HG03558 (cell line): Measurements from ENCODE around the gene NFIB.

ENCODE experiments used
- ATAC-seq: cut with Tn5 transposase; IDR thresholded peaks from one replicate; pipeline ENCODE4 v1.9.1; 2021; ENCODE audit warnings: moderate number of reproducible peaks; ENCODE audit not compliant: unreplicated experiment; ENCODE audit errors: extremely low read depth

Gene NFIB

GRCh38 chr9:14321517-14322130 lies 7.7 kb upstream of the NFIB start:
- ATAC-seq: no peak

DNA sequence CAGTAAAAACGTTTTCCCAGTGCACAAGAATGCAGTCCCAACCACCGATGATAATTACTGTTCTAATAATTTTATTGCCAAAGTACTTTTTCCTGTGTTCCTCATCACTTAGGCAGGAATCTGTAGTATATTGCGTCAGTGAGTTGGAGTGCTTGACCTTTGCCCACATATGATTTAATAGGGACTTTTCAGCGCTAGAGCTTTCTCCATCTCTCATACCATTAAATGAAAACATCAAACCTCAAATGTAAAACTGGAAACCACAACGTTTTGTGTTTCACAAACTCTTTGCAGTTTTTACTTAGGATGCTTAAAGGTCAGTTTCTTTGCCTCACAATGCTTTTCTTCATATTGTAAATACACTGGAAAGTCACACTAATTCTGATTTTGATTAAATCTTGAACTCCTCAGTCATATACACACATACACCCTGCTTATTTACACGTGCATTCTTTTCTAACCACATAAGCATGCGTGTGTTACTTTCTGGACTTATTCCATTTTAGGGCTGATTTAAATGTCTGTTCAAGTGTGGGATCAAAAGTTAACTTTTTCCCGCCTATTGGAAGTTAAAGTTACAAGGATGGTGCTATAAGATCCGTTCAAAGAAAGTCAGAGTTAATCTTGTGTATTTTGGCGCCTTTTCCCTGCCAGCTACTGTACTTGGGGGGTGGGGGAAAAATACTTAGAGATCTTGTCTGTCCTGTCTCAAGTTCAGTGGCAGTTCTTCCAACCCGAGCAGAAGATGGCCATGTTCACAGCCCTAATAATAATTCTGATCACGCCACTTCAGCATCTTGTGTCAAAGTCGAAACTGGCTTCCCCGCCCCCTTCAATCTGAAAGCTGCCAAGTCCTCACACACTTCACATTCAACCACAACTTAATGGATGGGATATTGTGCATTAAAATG lies 6.6 kb upstream of the NFIB start:
- no peak for ATAC-seq

DNA sequence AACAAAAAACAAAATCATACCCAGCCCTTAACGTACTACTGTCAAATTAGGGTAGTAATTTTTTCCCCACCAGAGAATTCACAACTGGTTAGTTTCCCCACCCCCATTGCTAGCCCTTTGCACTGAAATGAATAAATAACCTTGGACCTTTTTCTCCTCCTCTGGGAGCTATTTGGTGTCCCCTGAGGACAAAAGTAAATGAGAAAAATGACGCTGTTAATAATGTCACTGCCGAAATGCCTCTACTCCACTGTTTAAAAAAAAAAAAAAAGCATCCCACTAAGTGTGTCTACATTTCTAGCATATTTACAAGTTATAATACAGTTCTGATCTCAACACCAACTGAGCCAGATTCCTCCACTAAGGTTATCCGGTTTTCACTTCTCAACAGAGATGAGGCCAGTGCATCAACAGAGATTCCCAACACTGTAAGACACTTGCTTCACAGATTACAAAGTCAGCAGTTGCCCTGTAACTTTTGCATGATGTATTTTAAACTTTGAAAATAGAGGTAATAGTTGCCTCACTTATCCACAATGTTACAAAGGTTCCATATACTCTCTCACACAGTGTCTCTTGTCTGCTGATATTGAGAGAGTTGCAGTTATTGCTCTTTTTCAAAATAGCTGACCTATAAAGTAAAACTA lies 5.1 kb upstream of the NFIB start:
- ATAC-seq: no peak

GRCh38 chr9:14318361-14318760 lies 4.4 kb upstream of the NFIB start:
- no peak for ATAC-seq

- ATAC-seq: no peak
These were observed 3.9 kb upstream of the NFIB start for GRCh38 chr9:14317667-14318320.

DNA sequence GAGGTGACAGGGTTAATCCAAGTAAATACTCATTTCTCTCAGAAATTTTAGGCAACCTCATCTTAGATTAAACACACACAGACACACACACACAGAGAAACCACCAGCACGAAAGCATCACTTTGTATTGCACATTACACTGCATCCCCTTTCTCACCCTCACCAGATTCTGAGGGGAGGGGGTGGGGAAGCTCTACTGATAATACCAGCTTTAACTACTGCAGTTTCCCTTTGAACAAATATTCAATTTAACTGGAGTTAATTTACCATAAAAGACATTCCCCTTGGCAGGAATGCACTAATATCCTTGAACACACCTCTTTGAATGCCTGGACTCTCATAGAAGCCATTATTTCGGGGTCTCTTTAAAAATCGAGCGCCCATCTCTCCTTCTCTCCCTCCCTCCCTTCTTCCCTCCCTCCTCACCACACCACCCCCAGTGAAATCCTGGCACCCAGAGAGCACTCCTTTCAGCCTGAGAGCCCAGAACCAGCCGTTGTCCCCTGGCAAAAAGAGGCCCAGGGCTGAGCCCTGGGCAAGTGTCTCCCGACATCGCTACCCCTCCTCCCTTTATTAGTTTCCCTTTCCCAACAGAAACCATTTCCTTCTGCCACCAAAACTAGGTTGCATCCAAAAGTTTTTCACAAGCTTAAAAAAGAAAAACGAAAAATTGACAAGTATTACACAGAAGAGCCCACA lies 2.8 kb upstream of the NFIB start:
- ATAC-seq: no peak

DNA sequence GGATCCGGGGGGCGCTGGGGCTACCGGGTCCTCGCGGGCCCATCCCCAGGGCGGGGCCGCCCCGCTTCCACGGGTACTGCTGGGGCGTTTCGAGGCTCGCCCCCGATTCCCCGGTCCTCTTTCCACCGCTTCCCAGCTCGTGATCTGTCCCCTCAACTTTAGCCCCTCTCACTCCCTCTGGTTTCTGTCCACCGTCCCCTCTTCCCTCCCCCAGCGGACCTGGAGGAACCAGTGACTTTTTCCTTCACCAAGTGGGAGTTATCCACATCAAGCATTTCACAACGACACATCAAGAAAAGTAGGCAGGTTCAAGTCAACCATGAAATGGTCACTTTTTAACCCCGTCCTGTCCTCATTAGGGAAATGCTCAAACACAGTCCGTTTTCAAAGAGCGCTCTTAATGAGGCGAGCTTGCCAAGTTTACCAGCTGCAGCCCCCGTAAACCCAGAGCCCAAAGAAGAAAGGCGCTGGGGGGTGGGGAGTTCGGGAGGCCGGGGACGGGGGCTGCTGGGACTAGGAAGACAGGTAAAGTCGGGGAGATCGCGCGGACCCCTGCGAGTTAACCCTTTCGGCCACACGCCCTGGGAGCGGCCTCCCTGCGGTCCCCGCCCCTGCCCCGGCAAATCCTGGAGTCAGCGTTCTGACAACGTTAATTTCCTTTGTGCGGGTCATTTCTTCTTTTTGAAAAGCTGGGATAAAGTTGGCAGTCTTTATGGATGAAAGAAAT lies 2.1 kb upstream of the NFIB start:
- ATAC-seq: no peak

DNA sequence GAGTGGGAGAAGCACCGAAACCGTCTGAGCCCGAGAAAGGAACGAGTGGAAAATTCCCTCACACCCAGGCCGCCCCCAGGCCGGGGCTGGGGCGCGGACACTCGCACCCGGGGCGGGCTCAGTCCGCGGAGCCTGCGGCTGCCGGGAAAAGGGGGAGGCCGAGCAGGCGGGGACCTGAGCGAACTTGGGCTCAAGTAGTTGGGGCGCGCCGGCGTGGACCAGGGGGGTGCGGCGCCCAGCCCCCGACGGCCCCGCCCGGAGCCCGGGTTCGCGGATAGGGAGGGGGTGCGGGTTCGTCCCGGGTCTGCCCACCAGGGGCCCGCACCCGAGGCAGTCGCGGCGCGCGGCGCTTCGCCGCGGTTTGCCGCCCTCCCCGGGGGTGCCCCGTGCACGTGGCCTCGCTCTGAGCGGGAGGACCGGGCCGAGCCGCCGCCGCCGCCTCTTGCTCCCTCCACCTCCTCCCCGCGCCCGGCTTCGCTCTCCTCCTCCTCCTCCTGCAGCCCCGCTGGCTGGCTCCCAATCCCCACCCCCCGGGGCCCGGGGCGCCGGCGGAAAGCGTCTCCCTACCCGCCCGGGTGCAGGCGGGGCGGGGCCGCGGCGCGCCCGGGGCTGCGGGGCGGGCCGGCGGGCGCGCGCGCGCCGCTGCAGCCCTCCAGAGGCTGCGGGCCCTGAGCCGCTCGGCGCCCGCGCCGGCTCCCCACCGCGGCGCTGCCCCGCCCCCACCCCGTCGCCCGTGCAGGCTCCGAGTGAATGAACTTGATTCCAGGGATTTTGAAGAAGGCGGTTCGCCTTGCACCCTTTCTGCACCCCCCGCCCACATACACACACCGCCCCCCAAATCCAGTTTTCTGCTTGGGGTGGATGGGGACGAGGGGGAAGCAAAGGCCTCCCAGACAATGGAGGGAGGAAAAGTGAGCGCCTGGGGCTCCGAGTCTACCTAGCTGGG lies 1.3 kb upstream of the NFIB start:
- ATAC-seq: no peak

GRCh38 chr9:14314424-14314928 lies 535 bp upstream of the NFIB start:
- ATAC-seq: no peak

DNA sequence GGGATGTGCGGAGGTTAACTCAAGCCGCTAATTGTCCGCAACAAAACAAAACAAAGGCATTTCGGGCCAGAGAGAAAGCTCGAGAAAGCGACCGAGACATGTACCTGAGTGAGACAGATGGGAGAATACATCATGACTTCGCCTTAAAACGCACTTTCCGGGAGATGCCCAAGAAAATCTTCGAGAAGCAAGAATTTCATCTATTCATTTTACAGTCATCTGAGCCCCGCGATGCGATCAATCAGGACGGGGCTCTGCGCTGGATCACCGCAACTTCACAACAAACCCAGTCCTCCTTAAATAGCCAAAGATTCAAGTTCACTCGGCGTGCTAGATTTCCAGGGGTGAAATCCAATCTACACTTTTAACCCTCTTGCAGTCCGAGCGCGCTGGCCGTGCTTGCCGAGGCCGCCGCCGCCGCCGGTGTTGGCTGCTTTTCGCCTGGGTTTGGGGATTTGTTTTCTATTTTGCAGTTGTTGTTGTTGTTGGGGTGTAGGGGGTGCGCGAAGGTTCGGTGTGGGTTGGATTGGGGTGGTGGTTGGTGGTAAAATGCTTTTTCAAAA lies 482 bp downstream of the NFIB start:
- no peak for ATAC-seq

- no peak for ATAC-seq
These were observed 1.1 kb downstream of the NFIB start for GRCh38 chr9:14312719-14313377.

DNA sequence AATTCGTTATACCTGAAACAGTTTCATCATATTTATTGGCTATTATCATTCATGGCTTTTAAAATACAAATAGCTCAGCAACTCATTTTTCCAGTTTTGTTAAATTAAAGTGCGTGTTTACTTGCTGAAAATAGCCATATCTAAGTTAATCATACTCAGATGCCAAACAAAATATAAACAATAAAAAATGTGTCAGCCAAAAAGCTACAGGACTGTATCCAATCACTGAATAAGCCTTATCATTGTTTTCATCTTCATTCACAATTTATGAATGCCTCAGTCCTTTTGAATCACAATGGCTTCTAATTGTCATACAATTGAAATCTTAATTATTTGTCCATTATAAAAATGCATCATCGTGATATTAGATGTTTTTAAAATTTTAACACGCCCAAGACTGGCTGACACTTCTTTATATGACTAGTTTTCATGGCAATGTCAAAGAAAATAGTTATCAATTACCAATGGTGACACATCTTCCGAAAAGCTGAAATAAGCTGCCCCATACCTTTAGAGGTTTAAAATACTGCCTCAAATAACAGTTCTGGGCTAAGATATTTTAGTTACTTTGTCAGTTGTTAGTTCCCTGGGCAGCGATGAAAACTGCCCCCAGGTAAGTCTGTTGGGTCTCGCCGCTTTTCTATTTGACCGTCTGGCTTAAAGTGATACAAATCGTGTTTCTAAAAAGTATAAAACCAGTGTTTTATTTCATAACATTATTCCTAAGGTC lies 1.8 kb downstream of the NFIB start:
- no peak for ATAC-seq

GRCh38 chr9:14311171-14311949 lies 2.6 kb downstream of the NFIB start:
- no peak for ATAC-seq

GRCh38 chr9:14310311-14310710 lies 3.6 kb downstream of the NFIB start:
- no peak for ATAC-seq

- ATAC-seq: no peak
These were observed 4.5 kb downstream of the NFIB start for GRCh38 chr9:14309403-14309802.

- no peak for ATAC-seq
These were observed 5.1 kb downstream of the NFIB start for GRCh38 chr9:14308853-14309145.
